NCI-H187 treated with DMSO at 0.1 percent for 48 hours (cell line): ENCODE measurements around the gene WIPF2.
"Not testable (repeated sequence)": the region's sequence is repeated elsewhere in the genome, so short reads cannot be mapped to it uniquely, and the experiment has no call there.

ENCODE experiments used
- DNase-seq: peaks from one replicate; lab custom pipeline; 2025; lab: John Stamatoyannopoulos, UW

The WIPF2 gene

GRCh38 chr17:40295488-40296436, 76.7 kb downstream of the WIPF2 start:
- no peak for DNase-seq

GRCh38 chr17:40297511-40297910, 78.4 kb downstream of the WIPF2 start:
- no peak for DNase-seq

- no peak for DNase-seq
Observed at GRCh38 chr17:40298726-40299125, 79.6 kb downstream of the WIPF2 start.

- not testable (repeated sequence) for DNase-seq
Observed at GRCh38 chr17:40299159-40299757, 80.2 kb downstream of the WIPF2 start.

DNA sequence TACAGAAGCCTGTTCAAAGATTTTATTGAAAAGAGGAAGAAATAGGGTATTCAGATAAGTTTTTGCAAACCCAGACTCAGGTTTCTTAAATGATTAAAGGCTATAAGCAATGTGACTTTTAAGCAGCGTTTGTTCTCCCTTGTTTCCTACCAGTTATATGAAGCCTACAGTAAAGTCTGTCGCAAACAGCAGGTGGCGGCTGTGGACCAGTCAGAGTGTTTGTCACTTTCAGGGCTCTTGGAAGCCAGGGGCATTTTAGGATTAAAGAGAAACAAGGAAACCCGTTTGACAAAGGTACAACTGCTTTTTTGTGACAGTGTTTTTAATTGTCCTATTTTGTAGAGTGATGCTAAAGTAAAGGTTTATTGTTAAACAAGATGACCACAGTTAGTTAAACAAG, 82.2 kb downstream of the WIPF2 start:
- DNase-seq = no peak

- DNase-seq = no peak
Observed at GRCh38 chr17:40303009-40303657, 84.0 kb downstream of the WIPF2 start.

DNA sequence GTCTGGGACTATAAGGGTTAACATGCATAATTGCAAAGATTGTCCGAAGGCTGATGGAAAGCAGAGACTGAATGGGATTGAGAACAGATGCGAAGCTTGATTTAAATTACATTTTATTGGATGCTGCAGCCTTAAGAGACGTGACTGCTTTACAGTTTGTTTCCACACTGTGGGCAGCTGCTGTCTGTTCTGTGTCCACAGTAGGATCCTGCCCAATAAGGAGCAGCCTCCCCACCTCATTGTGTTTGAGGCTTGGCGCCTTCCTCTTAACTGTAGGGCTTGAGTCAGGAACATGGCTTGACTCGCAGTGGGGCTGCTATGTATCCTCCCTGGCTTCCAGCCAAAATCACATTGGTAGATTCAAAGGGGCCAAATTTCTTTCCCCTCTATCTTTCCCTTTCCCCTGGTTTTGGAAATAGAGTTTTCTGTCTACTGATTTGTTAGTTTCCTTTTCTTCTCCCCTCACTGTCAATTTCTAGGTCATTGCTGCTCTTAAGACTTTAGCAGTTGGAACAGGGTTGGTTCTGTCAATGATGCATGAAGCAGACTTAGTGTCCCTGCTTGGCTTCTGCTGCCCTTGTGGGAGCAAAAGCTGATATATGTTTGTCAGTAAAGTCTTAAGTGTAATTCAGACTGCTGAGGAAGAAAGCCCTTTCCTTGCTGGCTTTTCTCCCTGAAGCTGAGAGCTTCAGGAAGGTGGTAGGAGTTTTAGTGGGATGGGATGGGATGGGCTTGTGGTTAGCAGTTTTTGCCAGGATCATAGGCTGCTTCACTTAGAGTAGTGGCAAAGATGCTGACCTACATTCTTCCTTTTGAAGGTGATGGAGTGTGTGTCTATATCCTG, 84.8 kb downstream of the WIPF2 start:
- DNase-seq = no peak

DNA sequence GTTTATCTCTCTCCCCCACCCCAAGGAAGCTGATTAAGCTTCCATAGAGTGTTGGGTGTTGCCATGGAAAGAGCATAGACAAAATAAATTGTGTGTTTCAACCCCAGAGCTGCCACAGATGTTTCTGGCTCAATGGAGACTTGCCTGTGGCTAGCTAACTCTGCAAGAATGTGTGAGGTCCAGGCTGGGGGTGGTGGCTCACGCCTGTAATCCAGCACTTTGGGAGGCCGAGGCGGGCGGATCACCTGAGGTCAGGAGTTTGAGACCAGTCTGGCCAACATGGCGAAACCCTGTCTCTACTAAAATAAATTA, 85.4 kb downstream of the WIPF2 start:
- not testable (repeated sequence) for DNase-seq

GRCh38 chr17:40304866-40305265, 85.8 kb downstream of the WIPF2 start:
- DNase-seq = not testable (repeated sequence)

- no peak for DNase-seq
Observed at GRCh38 chr17:40306395-40306794, 87.3 kb downstream of the WIPF2 start.

- no peak for DNase-seq
Observed at GRCh38 chr17:40307001-40307730, 88.1 kb downstream of the WIPF2 start.

DNA sequence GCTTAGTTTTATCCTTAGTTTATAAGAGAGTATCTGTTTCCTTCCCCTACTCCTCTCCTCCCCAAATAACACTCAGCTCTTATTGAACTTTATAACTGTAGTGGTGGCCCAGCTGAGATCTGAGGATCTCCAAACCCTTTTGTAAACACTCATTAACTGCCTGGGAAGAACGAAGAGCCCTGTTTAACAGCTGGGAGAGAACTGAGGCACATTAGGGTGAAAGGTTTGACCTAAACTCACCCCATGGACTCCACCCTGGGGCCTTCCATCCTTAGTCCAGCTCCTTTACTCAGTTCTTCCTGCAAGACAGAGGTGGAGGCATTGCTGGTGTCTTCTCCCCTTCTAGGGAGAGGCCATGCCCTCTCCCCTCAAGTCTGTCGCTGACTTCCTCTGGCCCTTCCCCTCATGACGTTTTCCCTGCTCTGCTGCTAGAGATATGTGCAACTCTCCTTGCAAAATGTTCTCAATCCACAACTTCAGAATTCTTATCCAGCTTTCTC, 88.7 kb downstream of the WIPF2 start:
- no peak for DNase-seq

GRCh38 chr17:40309031-40309948, 90.2 kb downstream of the WIPF2 start, which contains the start of gene RARA:
TSS of gene RARA (plus strand) at chr17:40309180. CDS start at chr17:40331219, 22,039 bp downstream.
- no peak for DNase-seq

GRCh38 chr17:40309949-40310510, 90.9 kb downstream of the WIPF2 start:
- no peak for DNase-seq

- no peak for DNase-seq
Observed at GRCh38 chr17:40310882-40311391, 91.8 kb downstream of the WIPF2 start.

- DNase-seq = no peak
Observed at GRCh38 chr17:40311575-40311974, 92.5 kb downstream of the WIPF2 start.

DNA sequence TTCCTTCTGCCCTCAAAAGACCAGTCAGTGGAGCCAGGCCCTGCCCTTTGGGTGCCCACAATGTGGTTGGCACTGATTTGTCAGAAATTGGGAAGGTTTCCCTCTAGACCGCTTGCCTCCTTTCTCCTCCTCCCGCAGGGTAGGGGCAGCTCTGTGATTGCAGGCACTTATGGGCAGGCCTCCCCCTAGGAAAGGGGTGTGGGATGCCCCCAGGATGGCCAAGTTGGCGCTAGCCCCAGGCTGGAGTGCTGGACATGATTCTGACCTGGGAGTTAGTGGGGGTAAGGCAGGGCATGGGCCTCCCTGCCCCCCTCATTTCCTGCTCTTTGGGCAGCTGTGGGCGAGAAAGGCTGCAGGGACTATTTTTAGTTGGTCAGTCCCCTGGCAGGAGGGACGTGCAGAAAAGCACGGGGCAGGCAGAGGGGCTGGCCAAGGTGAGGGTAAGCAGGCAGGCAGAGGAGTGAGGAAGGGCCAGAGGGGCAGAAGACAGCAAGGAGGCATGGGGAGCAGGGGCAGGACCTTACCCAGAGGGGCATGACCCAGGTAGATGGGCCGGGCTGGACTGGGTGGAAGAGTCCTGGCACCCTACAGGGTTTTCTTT, 93.1 kb downstream of the WIPF2 start:
- no peak for DNase-seq

DNA sequence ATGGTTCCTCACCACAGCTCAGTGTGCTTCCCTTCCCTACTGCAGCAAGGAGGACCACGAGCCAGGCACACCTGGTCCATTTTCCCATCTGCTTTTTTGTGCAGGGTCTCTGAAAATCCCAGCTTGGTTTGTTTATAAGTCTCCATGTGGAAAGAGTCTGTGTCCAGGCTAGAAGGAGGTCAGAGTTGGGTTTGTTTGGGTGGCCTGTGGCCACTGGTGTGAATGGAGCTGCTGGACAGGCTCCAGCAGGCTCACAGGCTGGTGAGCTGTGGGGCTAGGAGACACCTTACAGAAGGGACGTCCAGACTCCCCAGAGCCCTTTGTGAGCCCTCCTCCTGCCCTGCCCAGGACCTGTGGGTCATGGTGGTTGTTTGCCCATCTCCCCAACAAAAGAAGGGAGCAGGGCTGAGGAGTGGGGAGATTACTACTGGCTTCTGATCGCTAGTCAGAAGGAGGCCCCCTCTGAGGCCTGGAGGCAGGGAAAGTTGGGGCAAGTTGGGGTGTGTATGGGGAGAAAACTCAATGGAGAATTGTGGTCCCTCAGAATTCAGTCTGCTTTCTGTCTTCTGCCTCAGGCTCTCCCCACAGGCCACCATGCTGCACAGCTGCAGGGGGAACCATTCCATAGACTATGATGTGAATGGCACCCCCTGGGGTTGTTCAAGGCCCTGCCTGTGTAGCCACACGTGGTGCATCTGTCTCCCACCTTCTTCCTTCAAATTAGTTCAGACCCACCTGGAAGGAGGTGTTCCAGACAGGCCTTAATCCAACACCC, 94.0 kb downstream of the WIPF2 start:
- no peak for DNase-seq
